Measurements from ENCODE around the gene PEBP1. TPM values are rescaled to one million over a fixed set of nuclear protein-coding genes. Genes with fewer than 3 reads are reported as not detected.

The PEBP1 gene
- total RNA-seq, 1 experiment from 2014 or later, result 320 TPM

- Histone ChIP-seq H3K79me2 (ENCODE audit: insufficient read depth, low read length) (no peaks in the 10 kb centered on the region), H3K23ac (ENCODE audit: insufficient read length, low read depth, low read length) (no peak overlapping the region), H2BK5ac (ENCODE audit: insufficient read length, low read length) (no peak overlapping the region), H2BK20ac (ENCODE audit: low read depth, low read length, poor library complexity, severe bottlenecking) (no peak overlapping the region), H4K20me1 (ENCODE audit: control insufficient read depth, insufficient read depth, insufficient read length) (no peaks in the 10 kb centered on the region), H3T11ph (ENCODE audit: low read length) (no peak overlapping the region), H3K27ac (ENCODE audit: insufficient read length, low read depth, low read length) (no peak overlapping the region), H3K27me3 (ENCODE audit: insufficient read depth, low read length) (no peaks in the 10 kb centered on the region), H3K9ac (ENCODE audit: extremely low read depth, insufficient read length, low read length) (no peak overlapping the region), H3K56ac (ENCODE audit: insufficient read length, low read depth, low read length) (no peak overlapping the region), H3K23me2 (ENCODE audit: insufficient read length, low read depth, low read length, poor library complexity, severe bottlenecking) (no peaks in the 10 kb centered on the region), H2AFZ (ENCODE audit: low read length) (no peak overlapping the region), H3K9me3 (ENCODE audit: control insufficient read depth, low read depth, low read length) (no peaks in the 10 kb centered on the region), H3K18ac (ENCODE audit: insufficient read length, low read depth, low read length) (no peak overlapping the region), H3K79me1 (ENCODE audit: insufficient read depth, low read depth, low read length, poor library complexity, severe bottlenecking) (no peaks in the 10 kb centered on the region), H4K8ac (replicated peaks; ENCODE audit: insufficient read length, low read depth, low read length) (no peak overlapping the region), H2BK15ac (ENCODE audit: low read depth, low read length) (no peak overlapping the region), H3K4ac (ENCODE audit: low read depth, low read length) (no peak overlapping the region), H2BK12ac (ENCODE audit: insufficient read length, low read depth, low read length) (no peak overlapping the region), H2AK5ac (ENCODE audit: insufficient read length, low read length) (no peak overlapping the region), H2BK120ac (ENCODE audit: low read depth, low read length, poor library complexity, severe bottlenecking) (no peak overlapping the region), H3K4me2 (ENCODE audit: insufficient read depth, insufficient read length, low read length) (no peak overlapping the region), H4K91ac (ENCODE audit: insufficient read length, low read depth, low read length) (no peak overlapping the region), H3K4me1 (ENCODE audit: insufficient read depth, low read length) (no peaks in the 10 kb centered on the region), H4K5ac (ENCODE audit: insufficient read length, low read depth, low read length) (no peak overlapping the region), H3K14ac (ENCODE audit: insufficient read depth, low read length) (no peak overlapping the region)
- Mint-ChIP-seq H3K9me3 (no peaks in the 10 kb centered on the region; a peak in 1 of 5 replicates), H3K4me1 (peaks cover 0 to 5% of the 10 kb centered on the region in 2 experiments; a peak in 2 of 4 replicates), H3K27me3 (ENCODE audit: low read depth) (no peaks in the 10 kb centered on the region), H3K27ac (no peak overlapping the region), H3K4me3 (no peak overlapping the region), H3K36me3 (ENCODE audit: insufficient read depth in 1 of 3, low read depth in 3 of 3) (no peaks in the 10 kb centered on the region)
- TF ChIP-seq, protein P1, sequence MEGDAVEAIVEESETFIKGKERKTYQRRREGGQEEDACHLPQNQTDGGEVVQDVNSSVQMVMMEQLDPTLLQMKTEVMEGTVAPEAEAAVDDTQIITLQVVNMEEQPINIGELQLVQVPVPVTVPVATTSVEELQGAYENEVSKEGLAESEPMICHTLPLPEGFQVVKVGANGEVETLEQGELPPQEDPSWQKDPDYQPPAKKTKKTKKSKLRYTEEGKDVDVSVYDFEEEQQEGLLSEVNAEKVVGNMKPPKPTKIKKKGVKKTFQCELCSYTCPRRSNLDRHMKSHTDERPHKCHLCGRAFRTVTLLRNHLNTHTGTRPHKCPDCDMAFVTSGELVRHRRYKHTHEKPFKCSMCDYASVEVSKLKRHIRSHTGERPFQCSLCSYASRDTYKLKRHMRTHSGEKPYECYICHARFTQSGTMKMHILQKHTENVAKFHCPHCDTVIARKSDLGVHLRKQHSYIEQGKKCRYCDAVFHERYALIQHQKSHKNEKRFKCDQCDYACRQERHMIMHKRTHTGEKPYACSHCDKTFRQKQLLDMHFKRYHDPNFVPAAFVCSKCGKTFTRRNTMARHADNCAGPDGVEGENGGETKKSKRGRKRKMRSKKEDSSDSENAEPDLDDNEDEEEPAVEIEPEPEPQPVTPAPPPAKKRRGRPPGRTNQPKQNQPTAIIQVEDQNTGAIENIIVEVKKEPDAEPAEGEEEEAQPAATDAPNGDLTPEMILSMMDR (conservative IDR thresholded peaks at IDR 0.05), result no peak
- no peak for DNase-seq
Measured at GRCh38 chr12:118183155-118183554, 47.2 kb downstream of the PEBP1 start.
